ENCODE data around the gene MACROD1. TPM values are rescaled to one million over a fixed set of nuclear protein-coding genes. Genes with fewer than 3 reads are reported as not detected.

The MACROD1 gene
- total and polyA plus RNA-seq, 9 of the 15 experiments (the other 6 are each of a cell fraction or from before 2014, with no cell fraction given) = 1.1 to 60.0 (median 26.4) TPM

- TF ChIP-seq NFE2 (IDR thresholded peaks at IDR 0.05; ENCODE audit: low read depth) = no peak
- peak; percentile 74 for TF ChIP-seq CREB1 (IDR thresholded peaks at IDR 0.05)
- peak; percentile 63; the same call in 1 of the 2 replicates for TF ChIP-seq CREB1 (CRISPR knock-in tag; IDR thresholded peaks at IDR 0.05)
- TF ChIP-seq POLR2B (IDR thresholded peaks at IDR 0.05; ENCODE audit: low read depth, partially characterized antibody) = no peak
- no peak for TF ChIP-seq RBM15 (IDR thresholded peaks at IDR 0.05; ENCODE audit: insufficient read depth, low read length)
- TF ChIP-seq, protein P1, sequence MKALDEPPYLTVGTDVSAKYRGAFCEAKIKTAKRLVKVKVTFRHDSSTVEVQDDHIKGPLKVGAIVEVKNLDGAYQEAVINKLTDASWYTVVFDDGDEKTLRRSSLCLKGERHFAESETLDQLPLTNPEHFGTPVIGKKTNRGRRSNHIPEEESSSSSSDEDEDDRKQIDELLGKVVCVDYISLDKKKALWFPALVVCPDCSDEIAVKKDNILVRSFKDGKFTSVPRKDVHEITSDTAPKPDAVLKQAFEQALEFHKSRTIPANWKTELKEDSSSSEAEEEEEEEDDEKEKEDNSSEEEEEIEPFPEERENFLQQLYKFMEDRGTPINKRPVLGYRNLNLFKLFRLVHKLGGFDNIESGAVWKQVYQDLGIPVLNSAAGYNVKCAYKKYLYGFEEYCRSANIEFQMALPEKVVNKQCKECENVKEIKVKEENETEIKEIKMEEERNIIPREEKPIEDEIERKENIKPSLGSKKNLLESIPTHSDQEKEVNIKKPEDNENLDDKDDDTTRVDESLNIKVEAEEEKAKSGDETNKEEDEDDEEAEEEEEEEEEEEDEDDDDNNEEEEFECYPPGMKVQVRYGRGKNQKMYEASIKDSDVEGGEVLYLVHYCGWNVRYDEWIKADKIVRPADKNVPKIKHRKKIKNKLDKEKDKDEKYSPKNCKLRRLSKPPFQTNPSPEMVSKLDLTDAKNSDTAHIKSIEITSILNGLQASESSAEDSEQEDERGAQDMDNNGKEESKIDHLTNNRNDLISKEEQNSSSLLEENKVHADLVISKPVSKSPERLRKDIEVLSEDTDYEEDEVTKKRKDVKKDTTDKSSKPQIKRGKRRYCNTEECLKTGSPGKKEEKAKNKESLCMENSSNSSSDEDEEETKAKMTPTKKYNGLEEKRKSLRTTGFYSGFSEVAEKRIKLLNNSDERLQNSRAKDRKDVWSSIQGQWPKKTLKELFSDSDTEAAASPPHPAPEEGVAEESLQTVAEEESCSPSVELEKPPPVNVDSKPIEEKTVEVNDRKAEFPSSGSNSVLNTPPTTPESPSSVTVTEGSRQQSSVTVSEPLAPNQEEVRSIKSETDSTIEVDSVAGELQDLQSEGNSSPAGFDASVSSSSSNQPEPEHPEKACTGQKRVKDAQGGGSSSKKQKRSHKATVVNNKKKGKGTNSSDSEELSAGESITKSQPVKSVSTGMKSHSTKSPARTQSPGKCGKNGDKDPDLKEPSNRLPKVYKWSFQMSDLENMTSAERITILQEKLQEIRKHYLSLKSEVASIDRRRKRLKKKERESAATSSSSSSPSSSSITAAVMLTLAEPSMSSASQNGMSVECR (CRISPR knock-in tag; IDR thresholded peaks at IDR 0.05) = no peak
- TF ChIP-seq, protein P2, sequence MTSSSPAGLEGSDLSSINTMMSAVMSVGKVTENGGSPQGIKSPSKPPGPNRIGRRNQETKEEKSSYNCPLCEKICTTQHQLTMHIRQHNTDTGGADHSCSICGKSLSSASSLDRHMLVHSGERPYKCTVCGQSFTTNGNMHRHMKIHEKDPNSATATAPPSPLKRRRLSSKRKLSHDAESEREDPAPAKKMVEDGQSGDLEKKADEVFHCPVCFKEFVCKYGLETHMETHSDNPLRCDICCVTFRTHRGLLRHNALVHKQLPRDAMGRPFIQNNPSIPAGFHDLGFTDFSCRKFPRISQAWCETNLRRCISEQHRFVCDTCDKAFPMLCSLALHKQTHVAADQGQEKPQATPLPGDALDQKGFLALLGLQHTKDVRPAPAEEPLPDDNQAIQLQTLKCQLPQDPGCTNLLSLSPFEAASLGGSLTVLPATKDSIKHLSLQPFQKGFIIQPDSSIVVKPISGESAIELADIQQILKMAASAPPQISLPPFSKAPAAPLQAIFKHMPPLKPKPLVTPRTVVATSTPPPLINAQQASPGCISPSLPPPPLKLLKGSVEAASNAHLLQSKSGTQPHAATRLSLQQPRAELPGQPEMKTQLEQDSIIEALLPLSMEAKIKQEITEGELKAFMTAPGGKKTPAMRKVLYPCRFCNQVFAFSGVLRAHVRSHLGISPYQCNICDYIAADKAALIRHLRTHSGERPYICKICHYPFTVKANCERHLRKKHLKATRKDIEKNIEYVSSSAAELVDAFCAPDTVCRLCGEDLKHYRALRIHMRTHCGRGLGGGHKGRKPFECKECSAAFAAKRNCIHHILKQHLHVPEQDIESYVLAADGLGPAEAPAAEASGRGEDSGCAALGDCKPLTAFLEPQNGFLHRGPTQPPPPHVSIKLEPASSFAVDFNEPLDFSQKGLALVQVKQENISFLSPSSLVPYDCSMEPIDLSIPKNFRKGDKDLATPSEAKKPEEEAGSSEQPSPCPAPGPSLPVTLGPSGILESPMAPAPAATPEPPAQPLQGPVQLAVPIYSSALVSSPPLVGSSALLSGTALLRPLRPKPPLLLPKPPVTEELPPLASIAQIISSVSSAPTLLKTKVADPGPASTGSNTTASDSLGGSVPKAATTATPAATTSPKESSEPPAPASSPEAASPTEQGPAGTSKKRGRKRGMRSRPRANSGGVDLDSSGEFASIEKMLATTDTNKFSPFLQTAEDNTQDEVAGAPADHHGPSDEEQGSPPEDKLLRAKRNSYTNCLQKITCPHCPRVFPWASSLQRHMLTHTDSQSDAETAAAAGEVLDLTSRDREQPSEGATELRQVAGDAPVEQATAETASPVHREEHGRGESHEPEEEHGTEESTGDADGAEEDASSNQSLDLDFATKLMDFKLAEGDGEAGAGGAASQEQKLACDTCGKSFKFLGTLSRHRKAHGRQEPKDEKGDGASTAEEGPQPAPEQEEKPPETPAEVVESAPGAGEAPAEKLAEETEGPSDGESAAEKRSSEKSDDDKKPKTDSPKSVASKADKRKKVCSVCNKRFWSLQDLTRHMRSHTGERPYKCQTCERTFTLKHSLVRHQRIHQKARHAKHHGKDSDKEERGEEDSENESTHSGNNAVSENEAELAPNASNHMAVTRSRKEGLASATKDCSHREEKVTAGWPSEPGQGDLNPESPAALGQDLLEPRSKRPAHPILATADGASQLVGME (CRISPR knock-in tag; IDR thresholded peaks at IDR 0.05) = no peak
- no peak for TF ChIP-seq SAP30 (IDR thresholded peaks at IDR 0.05; ENCODE audit: borderline replicate concordance, insufficient read depth, low read depth, low read length, poor library complexity, severe bottlenecking)
- no peak for TF ChIP-seq ZNF347 (CRISPR knock-in tag; IDR thresholded peaks at IDR 0.05; ENCODE audit: low read depth)
- TF ChIP-seq HNRNPL (IDR thresholded peaks at IDR 0.05; ENCODE audit: low read depth, low read length) = peak; percentile 78
- TF ChIP-seq ZNF77 (CRISPR knock-in tag; IDR thresholded peaks at IDR 0.05) = no peak
- no peak for TF ChIP-seq MCM5 (IDR thresholded peaks at IDR 0.05; ENCODE audit: low read depth)
- TF ChIP-seq ZNF644 (tag; IDR thresholded peaks at IDR 0.05; ENCODE audit: low read depth) = no peak
- no peak for TF ChIP-seq E2F5 (CRISPR knock-in tag; IDR thresholded peaks at IDR 0.05)
- peak; percentile 100 for TF ChIP-seq BCOR (IDR thresholded peaks at IDR 0.05)
- no peak for TF ChIP-seq ZNF146 (CRISPR knock-in tag; IDR thresholded peaks at IDR 0.05; ENCODE audit: unreplicated experiment)
- peak; percentile 56; the same call in 1 of the 2 replicates for TF ChIP-seq ZNF274 (IDR thresholded peaks at IDR 0.05; ENCODE audit: borderline replicate concordance, low read depth, low read length)
- no peak for TF ChIP-seq ZNF165 (CRISPR knock-in tag; IDR thresholded peaks at IDR 0.05; ENCODE audit: borderline replicate concordance)
Observed at GRCh38 chr11:64007629-64008282, 158.2 kb downstream of the MACROD1 start (continued).
